Activated naive CD8-positive, alpha-beta T cell treated with anti-CD3 and anti-CD28 coated beads, Interleukin-2, amount 50 U/mL, for 24 hours (primary cell): ENCODE measurements around the gene SERPINA4.

Experiments
- ATAC-seq: fragments of 150-1000 bp; cut with Tn5 transposase; one replicate; pipeline ENCODE4 v1.10.0; 2021
- DNase-seq: peaks from one replicate; pipeline ENCODE4 v3.0.0; 2021
- H3K27ac Mint-ChIP-seq: one replicate; pipeline ENCODE4 v1.8.0; 2021; ENCODE audit warnings: mild to moderate bottlenecking, mixed read lengths
- H3K27me3 Mint-ChIP-seq: one replicate; pipeline ENCODE4 v1.8.0; 2021; ENCODE audit warnings: mixed read lengths
- H3K36me3 Mint-ChIP-seq: one replicate; pipeline ENCODE4 v1.8.0; 2021; ENCODE audit warnings: low read depth, mixed read lengths
- H3K4me1 Mint-ChIP-seq: one replicate; pipeline ENCODE4 v1.8.0; 2021; ENCODE audit warnings: mixed read lengths
- H3K4me3 Mint-ChIP-seq: one replicate; pipeline ENCODE4 v1.8.0; 2021; ENCODE audit warnings: mild to moderate bottlenecking, moderate library complexity, mixed read lengths
- H3K9me3 Mint-ChIP-seq: one replicate; pipeline ENCODE4 v1.8.0; 2021; ENCODE audit warnings: mixed read lengths

Gene SERPINA4

DNA sequence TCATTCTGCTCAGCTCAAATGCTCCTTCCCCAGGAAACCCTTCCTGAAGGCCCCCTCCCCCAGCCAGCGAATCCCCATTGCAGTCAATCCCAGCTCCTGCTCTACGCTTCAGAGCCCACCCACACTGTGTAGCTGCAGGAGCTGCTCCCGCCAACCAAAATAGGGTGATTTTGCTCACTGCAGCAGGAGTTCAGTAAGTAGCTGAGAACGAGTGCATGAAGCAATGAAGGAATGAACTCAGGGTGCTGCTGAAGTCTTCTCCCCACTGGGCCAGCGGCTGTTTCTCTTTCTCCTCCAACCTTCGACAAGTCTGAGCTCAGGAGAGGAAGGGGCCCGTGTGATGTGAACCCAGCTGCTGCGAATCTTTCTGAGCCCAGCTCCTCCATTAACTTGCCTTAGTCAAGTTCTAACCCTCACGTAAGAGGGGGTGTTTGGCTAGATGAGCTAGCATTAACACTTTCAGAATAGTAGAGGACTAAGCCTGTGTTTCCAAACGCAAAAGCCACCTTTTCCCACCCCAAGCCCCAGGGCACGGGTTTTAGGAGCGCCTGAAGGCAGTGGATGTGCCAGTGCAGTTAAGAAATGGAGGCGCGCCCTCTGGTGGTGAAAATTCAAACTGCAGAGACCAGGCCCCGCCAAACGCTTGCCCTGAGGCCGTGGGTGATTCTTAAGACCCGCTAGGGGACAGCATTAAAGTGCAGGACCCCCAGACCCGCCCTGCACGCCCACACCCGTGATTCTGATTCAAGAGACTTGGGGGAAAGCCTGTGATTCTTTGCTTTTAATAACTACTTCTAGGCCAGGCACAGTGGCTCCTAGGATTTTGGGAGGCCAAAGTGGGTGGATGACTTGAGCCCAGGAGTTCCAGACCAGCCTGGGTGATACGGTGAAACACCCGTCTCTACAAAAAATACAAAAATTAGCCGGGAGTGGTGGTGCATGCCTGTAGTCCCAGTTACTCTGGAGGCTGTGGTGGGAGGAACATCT is 11.9 kb upstream of the SERPINA4 start:
- peak; percentile 77 for ATAC-seq
- H3K4me3 Mint-ChIP-seq, result no peak overlapping the region
- H3K27me3 Mint-ChIP-seq, result peaks cover 32% of the 10 kb centered on the region
- peak; percentile 69 for DNase-seq
- H3K4me1 Mint-ChIP-seq, result no peaks in the 10 kb centered on the region
- no peaks in the 10 kb centered on the region for H3K36me3 Mint-ChIP-seq
- no peak overlapping the region for H3K27ac Mint-ChIP-seq
- H3K9me3 Mint-ChIP-seq, result peaks cover 8% of the 10 kb centered on the region

DNA sequence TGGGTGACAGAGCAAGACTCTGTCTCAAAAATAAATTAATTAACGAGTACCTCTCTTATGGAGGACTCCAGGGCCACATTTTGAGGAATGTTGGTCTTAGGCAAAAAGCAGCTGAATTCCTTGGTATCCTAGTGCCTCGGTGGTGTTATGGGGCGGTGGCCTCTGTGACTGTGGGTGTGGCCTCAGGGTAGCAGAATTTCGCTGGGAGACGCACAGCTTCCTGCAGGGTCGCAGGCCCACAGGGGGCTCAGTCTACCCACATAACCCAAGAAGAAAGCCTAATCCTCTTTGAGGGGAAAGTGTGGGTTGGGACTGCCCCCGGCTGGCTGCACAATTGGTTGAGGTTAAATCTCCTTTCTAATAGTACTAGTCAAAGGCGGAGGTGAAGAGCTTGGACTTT is 11.2 kb upstream of the SERPINA4 start:
- Mint-ChIP-seq H3K9me3 (peaks cover 8% of the 10 kb centered on the region), H3K4me1 (no peaks in the 10 kb centered on the region), H3K36me3 (no peaks in the 10 kb centered on the region), H3K27me3 (peaks cover 36% of the 10 kb centered on the region), H3K27ac (no peak overlapping the region), H3K4me3 (no peak overlapping the region)
- no peak for ATAC-seq
- DNase-seq, result no peak

DNA sequence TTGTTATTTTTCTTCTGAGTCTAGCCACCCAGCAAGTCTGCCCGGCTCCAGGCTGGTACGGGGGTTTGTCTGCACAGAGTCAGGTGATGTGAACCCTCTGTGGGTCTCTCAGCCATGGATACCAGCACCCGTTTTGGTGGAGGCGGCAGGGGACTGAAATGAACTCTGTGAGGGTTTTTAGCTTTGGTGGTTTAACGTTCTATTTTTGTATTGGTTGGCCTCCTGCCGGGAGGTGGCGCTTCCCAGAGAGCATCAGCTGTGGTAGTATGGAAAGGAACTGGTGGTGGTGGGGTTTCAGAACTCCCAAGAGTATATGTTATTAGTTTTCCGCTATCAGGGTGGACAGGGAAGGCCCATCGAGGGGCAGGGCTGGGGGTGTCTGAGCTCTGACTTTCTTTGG is 5.3 kb upstream of the SERPINA4 start:
- Mint-ChIP-seq H3K9me3 (peaks cover 11% of the 10 kb centered on the region), H3K36me3 (no peaks in the 10 kb centered on the region), H3K4me1 (no peaks in the 10 kb centered on the region), H3K4me3 (no peak overlapping the region), H3K27me3 (peaks cover 18% of the 10 kb centered on the region), H3K27ac (no peak overlapping the region)
- DNase-seq (no peak), ATAC-seq (no peak)

DNA sequence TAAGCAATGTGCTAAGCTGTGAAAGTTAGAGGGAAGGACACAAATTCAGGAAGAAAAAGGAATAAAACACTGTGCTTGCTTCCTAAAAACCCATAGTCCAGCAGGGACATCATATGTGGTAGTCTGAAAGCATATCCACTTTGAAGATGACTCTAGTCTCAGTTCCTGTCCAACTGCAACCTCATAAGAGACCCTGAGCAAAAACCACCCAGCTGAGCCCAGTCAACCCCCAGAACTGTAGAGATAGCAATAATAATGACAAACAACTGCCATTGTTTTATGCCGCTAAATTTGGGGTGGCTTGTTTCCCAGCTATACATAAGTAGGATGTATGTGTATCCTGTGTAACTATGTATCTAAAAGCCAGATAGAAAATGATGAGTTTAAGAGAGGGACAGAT is 3.9 kb upstream of the SERPINA4 start:
- H3K4me1 Mint-ChIP-seq, result no peaks in the 10 kb centered on the region
- H3K36me3 Mint-ChIP-seq, result no peaks in the 10 kb centered on the region
- no peak overlapping the region for H3K4me3 Mint-ChIP-seq
- H3K9me3 Mint-ChIP-seq, result peaks cover 11% of the 10 kb centered on the region
- DNase-seq (no peak), ATAC-seq (no peak)
- peaks cover 16% of the 10 kb centered on the region for H3K27me3 Mint-ChIP-seq
- no peak overlapping the region for H3K27ac Mint-ChIP-seq

DNA sequence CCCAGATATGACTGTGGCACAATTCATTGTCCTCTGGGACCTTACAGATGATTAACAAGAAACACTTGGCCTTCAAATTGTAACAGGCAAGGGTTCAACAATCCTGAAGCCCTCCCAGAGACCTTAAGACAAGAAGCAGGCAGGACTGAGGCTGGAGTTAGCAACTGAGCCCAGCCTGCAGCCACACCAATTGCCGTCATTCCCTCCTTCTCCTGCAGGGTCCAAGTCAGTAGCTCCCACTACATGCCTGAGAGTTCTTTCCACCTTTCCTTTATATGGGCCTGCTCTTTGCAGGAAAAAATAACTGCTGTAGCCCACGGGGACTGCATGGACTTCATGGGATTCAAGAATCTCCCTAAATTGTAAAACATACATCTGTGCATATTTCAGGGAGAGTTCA is 2.4 kb upstream of the SERPINA4 start:
- Mint-ChIP-seq H3K27me3 (peaks cover 12% of the 10 kb centered on the region), H3K9me3 (peaks cover 3% of the 10 kb centered on the region), H3K36me3 (no peaks in the 10 kb centered on the region), H3K27ac (no peak overlapping the region), H3K4me3 (no peak overlapping the region), H3K4me1 (no peaks in the 10 kb centered on the region)
- DNase-seq (no peak), ATAC-seq (no peak)

DNA sequence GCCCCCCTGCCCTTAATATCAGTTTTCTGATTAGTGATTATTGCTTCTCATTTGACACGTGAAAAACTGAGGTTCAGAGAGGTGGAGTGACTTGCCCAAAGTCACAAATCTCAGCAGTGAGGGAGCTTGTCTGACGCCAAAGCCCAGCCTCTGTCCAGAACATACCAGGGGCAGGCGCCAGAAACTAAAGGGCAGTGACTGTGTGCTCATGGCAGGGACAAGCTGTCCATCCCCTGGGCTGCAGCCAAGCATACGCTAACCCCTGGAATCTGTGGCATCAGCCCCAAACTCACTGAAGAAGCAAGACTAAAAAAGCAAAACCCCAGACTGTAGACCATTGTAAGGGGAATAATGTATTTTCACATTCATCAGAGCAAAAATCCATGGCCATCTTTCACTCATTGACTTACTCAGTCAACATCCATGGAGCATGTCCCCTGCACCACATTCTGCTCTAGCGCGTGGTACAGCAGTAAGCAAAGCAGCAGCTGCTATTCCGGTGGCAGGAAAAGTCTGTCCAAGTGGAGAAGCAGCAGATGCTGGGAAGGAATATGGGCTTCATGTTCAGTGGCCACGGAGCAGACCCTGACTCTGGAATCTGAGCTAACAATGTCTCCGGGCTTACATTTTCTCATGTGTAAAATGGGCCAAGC is 1.5 kb upstream of the SERPINA4 start:
- no peak overlapping the region for H3K27ac Mint-ChIP-seq
- peaks cover 6% of the 10 kb centered on the region for H3K27me3 Mint-ChIP-seq
- no peak overlapping the region for H3K4me3 Mint-ChIP-seq
- no peaks in the 10 kb centered on the region for H3K36me3 Mint-ChIP-seq
- peaks cover 3% of the 10 kb centered on the region for H3K9me3 Mint-ChIP-seq
- no peaks in the 10 kb centered on the region for H3K4me1 Mint-ChIP-seq
- ATAC-seq (no peak), DNase-seq (no peak)

DNA sequence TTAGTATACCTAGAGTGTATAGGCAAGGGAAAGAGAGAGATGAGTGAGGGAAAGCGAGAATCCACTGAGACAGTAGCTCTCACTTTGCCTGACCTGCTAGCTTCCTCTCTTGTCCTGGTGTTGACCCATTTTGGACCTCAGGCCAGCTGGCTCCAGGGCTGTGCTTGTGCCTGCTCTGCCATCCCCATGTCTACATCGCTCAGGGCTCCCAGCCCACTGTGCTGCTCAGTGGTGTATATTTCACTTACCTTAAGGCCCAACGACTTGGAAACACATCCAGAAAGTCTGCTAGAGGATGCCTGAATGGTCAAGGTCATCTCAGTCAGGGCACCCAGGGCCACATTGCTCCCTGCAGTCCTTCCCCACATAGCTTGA is 964 bp upstream of the SERPINA4 start:
- Mint-ChIP-seq H3K36me3 (no peaks in the 10 kb centered on the region), H3K4me1 (no peaks in the 10 kb centered on the region), H3K27ac (no peak overlapping the region), H3K4me3 (no peak overlapping the region), H3K27me3 (peaks cover 2% of the 10 kb centered on the region), H3K9me3 (peaks cover 3% of the 10 kb centered on the region)
- DNase-seq (no peak), ATAC-seq (no peak)

DNA sequence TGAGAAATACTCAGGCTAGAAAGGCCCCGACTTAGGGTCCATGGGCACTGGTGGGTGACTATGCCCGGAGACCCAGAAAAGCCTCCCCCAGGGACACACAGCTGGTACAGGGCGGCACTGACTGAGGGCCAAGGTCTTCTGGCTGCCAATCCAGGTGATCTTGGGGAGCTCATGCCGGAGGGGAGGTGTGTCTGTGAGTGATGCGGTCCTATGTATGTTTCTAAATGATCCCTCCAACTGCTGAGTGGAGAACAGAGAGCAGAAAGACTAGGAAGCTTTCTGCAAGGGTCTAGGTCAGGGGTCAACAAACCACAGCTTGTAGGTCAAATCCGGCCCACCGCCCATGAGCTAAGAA is 391 bp downstream of the SERPINA4 start:
- ATAC-seq (no peak), DNase-seq (no peak)
- Mint-ChIP-seq H3K4me3 (no peak overlapping the region), H3K36me3 (no peaks in the 10 kb centered on the region), H3K27ac (no peak overlapping the region), H3K27me3 (peaks cover 2% of the 10 kb centered on the region), H3K9me3 (peaks cover 3% of the 10 kb centered on the region), H3K4me1 (no peaks in the 10 kb centered on the region)

DNA sequence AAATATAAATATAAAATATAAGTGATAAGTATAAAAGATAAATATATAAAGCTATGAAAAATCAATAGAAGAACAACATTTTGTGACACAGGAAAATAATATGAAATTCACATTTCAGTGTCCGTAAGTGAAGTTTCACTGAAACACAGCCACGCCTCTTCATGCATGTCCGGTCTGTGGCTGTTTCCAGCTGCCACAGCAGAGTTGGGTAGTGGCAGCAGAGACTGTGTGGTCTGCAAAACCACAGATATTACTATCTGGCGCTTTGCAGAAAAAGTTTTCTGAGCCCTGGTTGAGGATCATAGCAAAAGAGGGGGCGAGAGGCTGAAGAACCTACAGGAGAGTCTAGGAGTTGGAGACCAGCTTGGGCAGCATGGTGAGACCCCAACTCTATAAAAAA is 780 bp downstream of the SERPINA4 start:
- ATAC-seq, result no peak
- Mint-ChIP-seq H3K27me3 (peaks cover 2% of the 10 kb centered on the region), H3K27ac (no peak overlapping the region), H3K36me3 (no peaks in the 10 kb centered on the region), H3K4me3 (no peak overlapping the region), H3K9me3 (no peaks in the 10 kb centered on the region), H3K4me1 (no peaks in the 10 kb centered on the region)
- DNase-seq, result no peak

DNA sequence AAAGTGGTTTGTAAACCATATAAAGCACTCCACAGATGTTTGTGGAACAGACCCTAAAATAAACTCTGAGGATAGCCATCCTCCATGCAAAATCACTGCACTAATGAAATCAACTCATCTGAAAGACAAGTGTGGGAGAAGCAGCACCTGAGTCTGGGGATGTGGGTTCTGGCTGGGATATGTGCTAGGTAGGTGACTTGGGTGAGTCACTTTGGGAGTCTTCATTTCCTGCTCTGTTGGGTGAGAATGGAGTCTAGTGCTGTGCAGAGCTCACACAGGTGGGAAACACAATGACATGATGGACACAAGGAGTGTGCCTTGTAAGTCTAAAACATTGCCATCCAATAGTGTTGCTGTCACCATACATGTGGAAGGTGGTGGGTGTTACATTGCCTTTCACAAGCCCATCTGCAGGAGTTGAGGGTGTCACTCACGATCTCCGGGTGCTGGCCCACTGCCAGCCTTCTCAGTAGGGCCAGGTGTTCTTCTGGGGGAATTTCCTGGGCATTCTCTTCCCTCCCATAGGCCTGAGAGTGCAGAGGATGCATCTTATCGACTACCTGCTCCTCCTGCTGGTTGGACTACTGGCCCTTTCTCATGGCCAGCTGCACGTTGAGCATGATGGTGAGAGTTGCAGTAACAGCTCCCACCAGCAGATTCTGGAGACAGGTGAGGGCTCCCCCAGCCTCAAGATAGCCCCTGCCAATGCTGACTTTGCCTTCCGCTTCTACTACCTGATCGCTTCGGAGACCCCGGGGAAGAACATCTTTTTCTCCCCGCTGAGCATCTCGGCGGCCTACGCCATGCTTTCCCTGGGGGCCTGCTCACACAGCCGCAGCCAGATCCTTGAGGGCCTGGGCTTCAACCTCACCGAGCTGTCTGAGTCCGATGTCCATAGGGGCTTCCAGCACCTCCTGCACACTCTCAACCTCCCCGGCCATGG is 2.0 kb downstream of the SERPINA4 start:
- no peak overlapping the region for H3K4me3 Mint-ChIP-seq
- DNase-seq (no peak), ATAC-seq (no peak)
- H3K27ac Mint-ChIP-seq, result no peak overlapping the region
- no peaks in the 10 kb centered on the region for H3K27me3 Mint-ChIP-seq
- H3K36me3 Mint-ChIP-seq, result no peaks in the 10 kb centered on the region
- no peaks in the 10 kb centered on the region for H3K4me1 Mint-ChIP-seq
- no peaks in the 10 kb centered on the region for H3K9me3 Mint-ChIP-seq

DNA sequence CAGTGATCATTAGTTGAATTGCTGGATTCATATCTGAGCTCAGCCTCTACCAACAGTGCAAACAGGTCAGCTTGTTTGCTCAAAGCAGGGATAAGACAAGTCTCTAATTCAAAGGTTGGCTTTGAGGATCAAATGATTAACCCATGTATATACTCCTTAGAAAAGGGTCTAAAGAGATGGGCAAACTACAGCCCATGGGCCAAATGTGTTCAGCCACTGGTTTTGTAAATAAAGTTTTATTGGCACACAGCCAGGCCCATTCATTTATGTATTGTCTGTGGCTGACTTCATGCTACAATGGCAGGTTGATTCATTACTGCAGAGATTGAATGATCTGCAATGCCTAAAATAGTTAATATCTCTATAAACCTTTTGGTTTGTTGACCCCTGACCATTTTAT is 3.1 kb downstream of the SERPINA4 start:
- Mint-ChIP-seq H3K9me3 (no peaks in the 10 kb centered on the region), H3K36me3 (no peaks in the 10 kb centered on the region), H3K27ac (no peak overlapping the region), H3K4me3 (no peak overlapping the region), H3K27me3 (no peaks in the 10 kb centered on the region), H3K4me1 (no peaks in the 10 kb centered on the region)
- DNase-seq, result no peak
- no peak for ATAC-seq

DNA sequence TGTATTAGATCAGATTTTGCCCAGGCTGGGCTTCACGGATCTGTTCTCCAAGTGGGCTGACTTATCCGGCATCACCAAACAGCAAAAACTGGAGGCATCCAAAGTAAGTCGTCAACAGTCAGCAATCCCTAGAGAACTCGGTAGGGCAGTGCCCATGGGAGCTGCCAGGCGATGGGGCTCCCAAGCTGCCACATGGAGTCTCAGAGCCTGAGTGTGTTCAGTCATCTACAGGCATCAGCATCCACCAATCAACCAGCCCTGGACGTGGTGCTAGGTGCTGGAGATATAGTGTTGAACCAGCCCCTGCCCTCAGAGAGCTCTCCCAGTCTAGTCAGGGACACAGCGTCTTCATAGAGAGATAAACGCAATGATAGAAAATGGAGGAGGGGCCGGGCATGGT is 6.9 kb downstream of the SERPINA4 start:
- Mint-ChIP-seq H3K4me1 (no peaks in the 10 kb centered on the region), H3K4me3 (no peak overlapping the region), H3K27me3 (no peaks in the 10 kb centered on the region), H3K36me3 (no peaks in the 10 kb centered on the region), H3K27ac (no peak overlapping the region), H3K9me3 (no peaks in the 10 kb centered on the region)
- ATAC-seq, result no peak
- no peak for DNase-seq

DNA sequence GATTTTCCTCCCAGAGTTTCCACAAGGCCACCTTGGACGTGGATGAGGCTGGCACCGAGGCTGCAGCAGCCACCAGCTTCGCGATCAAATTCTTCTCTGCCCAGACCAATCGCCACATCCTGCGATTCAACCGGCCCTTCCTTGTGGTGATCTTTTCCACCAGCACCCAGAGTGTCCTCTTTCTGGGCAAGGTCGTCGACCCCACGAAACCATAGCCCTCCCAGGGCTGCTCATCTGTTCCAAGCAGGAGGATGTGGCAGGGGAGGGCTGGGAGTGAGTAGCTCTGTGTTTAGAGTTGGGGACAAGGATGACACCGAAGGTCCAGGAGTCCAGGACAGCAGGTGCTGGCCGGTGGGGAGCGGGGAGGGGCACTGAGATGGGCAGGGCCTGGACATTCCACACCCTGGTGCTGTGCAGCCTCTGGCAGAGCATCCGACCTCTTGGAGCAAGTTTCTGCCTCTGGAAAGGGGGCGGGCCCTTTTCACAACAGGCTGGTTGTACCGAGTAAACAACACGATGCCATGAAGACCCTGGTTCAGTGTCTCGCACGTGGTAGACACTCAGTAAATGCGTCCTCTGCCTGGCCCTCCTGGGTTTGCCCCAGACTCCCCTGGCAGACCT is 8.2 kb downstream of the SERPINA4 start:
- Mint-ChIP-seq H3K27me3 (no peaks in the 10 kb centered on the region), H3K27ac (no peak overlapping the region), H3K4me3 (no peak overlapping the region), H3K4me1 (no peaks in the 10 kb centered on the region), H3K36me3 (no peaks in the 10 kb centered on the region), H3K9me3 (no peaks in the 10 kb centered on the region)
- DNase-seq (no peak), ATAC-seq (no peak)

DNA sequence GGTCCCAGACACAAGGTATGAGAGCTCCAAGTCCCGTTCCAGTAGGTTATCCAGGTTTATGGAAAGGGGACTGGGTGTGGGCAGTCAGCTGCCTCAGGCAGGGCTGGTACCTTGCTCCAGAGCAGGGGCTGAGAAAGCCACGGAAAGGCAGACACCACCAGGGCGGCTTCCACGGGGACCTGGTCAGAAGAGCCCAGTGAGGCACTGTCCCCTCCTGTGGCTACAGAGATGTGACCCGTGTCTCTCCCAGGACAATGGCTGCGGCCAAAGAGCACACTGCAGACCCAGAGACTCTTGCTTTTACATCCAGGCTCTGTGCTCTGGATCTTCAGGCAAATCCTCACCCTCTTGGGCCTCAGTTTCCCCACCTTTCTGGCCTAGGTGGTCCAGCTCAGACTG is 8.8 kb downstream of the SERPINA4 start:
- H3K36me3 Mint-ChIP-seq, result no peaks in the 10 kb centered on the region
- H3K4me3 Mint-ChIP-seq, result no peak overlapping the region

More for the DNA sequence above, 8.8 kb downstream of the SERPINA4 start:
- Mint-ChIP-seq H3K9me3 (no peaks in the 10 kb centered on the region), H3K27ac (no peak overlapping the region), H3K4me1 (no peaks in the 10 kb centered on the region), H3K27me3 (no peaks in the 10 kb centered on the region)
- ATAC-seq, result no peak
- no peak for DNase-seq
